Nephron (organoid): Measurements from ENCODE around the gene BRD1.

Experiments
- H3K27ac Mint-ChIP-seq, 3 experiments: 2 replicates each; pipeline ENCODE4 v1.8.0; 2020; ENCODE audit warnings: mixed read lengths in 3 of 3, mild to moderate bottlenecking in 2 of 3, moderate library complexity in 1 of 3
- H3K27me3 Mint-ChIP-seq: 2 replicates; pipeline ENCODE4 v1.8.0; 2021; ENCODE audit warnings: low read depth, mild to moderate bottlenecking, moderate library complexity, mixed read lengths
- H3K36me3 Mint-ChIP-seq: 2 replicates; pipeline ENCODE4 v1.8.0; 2020; ENCODE audit warnings: low read depth, mixed read lengths
- H3K4me1 Mint-ChIP-seq: 2 replicates; pipeline ENCODE4 v1.8.0; 2020; ENCODE audit warnings: mixed read lengths
- H3K4me3 Mint-ChIP-seq, 3 experiments: 2 replicates each; pipeline ENCODE4 v1.8.0; 2020; ENCODE audit warnings: mild to moderate bottlenecking in 3 of 3, mixed read lengths in 3 of 3, moderate library complexity in 2 of 3
- H3K9me3 Mint-ChIP-seq: 2 replicates; pipeline ENCODE4 v1.8.0; 2020; ENCODE audit warnings: mixed read lengths
- CTCF ChIP-seq, 3 experiments: fragments of 200-600 bp; sonication (generic); IDR thresholded peaks; one replicate each; pipeline ENCODE4 v1.5.0; 2021; ENCODE audit warnings: antibody characterized with exemption in 3 of 3; ENCODE audit not compliant: unreplicated experiment in 3 of 3

BRD1 gene

GRCh38 chr22:49781289-49781782 is 46.3 kb downstream of the BRD1 start:
- Mint-ChIP-seq H3K4me3 (no peak overlapping the region), H3K27me3 (peaks cover 4% of the 10 kb centered on the region), H3K4me1 (peaks cover 43% of the 10 kb centered on the region), H3K9me3 (no peaks in the 10 kb centered on the region), H3K27ac (no peak overlapping the region), H3K36me3 (peaks cover 37% of the 10 kb centered on the region)
- TF ChIP-seq CTCF (IDR thresholded peaks at IDR 0.05; ENCODE audit: unreplicated experiment in 3 of 3), result no peak

- H3K9me3 Mint-ChIP-seq, result no peaks in the 10 kb centered on the region
- peak overlapping the region in 1 of 3 experiments; percentile 55 for H3K27ac Mint-ChIP-seq
- H3K4me3 Mint-ChIP-seq, result no peak overlapping the region
- peaks cover 32% of the 10 kb centered on the region for H3K36me3 Mint-ChIP-seq
- H3K27me3 Mint-ChIP-seq, result no peaks in the 10 kb centered on the region
- TF ChIP-seq CTCF (IDR thresholded peaks at IDR 0.05; ENCODE audit: unreplicated experiment in 3 of 3), result no peak
- H3K4me1 Mint-ChIP-seq, result peaks cover 38% of the 10 kb centered on the region
Measured at GRCh38 chr22:49780698-49781288, 46.9 kb downstream of the BRD1 start.

GRCh38 chr22:49779853-49780697 is 47.6 kb downstream of the BRD1 start:
- H3K4me1 Mint-ChIP-seq, result peaks cover 37% of the 10 kb centered on the region
- no peak for TF ChIP-seq CTCF (IDR thresholded peaks at IDR 0.05; ENCODE audit: unreplicated experiment in 3 of 3)

GRCh38 chr22:49779211-49779610 is 48.5 kb downstream of the BRD1 start:
- peaks cover 42% of the 10 kb centered on the region for H3K4me1 Mint-ChIP-seq
- no peaks in the 10 kb centered on the region for H3K9me3 Mint-ChIP-seq
- peak overlapping the region; percentile 67 to 88 (median 83) for H3K27ac Mint-ChIP-seq
- peak overlapping the region in 2 of 3 experiments; percentile 10 to 57 for H3K4me3 Mint-ChIP-seq
- no peaks in the 10 kb centered on the region for H3K27me3 Mint-ChIP-seq
- no peak for TF ChIP-seq CTCF (IDR thresholded peaks at IDR 0.05; ENCODE audit: unreplicated experiment in 3 of 3)
- peaks cover 36% of the 10 kb centered on the region for H3K36me3 Mint-ChIP-seq

More at GRCh38 chr22:49779853-49780697, 47.6 kb downstream of the BRD1 start:
- Mint-ChIP-seq H3K27ac (peak overlapping the region; percentile 27 to 55 (median 48)), H3K36me3 (peaks cover 32% of the 10 kb centered on the region), H3K4me3 (peak overlapping the region in 2 of 3 experiments; percentile 26 to 58), H3K27me3 (no peaks in the 10 kb centered on the region), H3K9me3 (no peaks in the 10 kb centered on the region)

GRCh38 chr22:49777569-49778249 is 50.0 kb downstream of the BRD1 start:
- Mint-ChIP-seq H3K27ac (no peak overlapping the region), H3K4me3 (no peak overlapping the region), H3K36me3 (peaks cover 40% of the 10 kb centered on the region), H3K9me3 (no peaks in the 10 kb centered on the region), H3K27me3 (no peaks in the 10 kb centered on the region), H3K4me1 (peaks cover 43% of the 10 kb centered on the region)
- TF ChIP-seq CTCF (IDR thresholded peaks at IDR 0.05; ENCODE audit: unreplicated experiment in 3 of 3), result no peak
